Endothelial cell of umbilical vein (primary cell): ENCODE results near the gene ACOT7. TPM values are rescaled to one million over a fixed set of nuclear protein-coding genes. Genes with fewer than 3 reads are reported as not detected.

Experiments used
- BruUV-seq: library from RNA; stranded (reverse); fragments of 400-500 nt; replicated peaks from 2 replicates; lab custom pipeline; 2021; lab: Mats Ljungman, UMichigan
- CTCF ChIA-PET: fragments of 300-600, 350-600 bp; sonication (Branson Sonifier 250); formaldehyde crosslinking; loops from one replicate; lab custom pipeline; 2021; ENCODE audit warnings: antibody characterized with exemption, inconsistent platforms; lab: Charles Lee
- POLR2A ChIA-PET: fragments of 300-600, 350-600 bp; sonication (Branson Sonifier 250); formaldehyde crosslinking; loops from one replicate; lab custom pipeline; 2021; ENCODE audit warnings: antibody characterized with exemption, inconsistent platforms; lab: Charles Lee
- DNase-seq: peaks from one replicate; pipeline ENCODE4 v3.0.0-alpha.2; 2011; ENCODE audit warnings: low read depth, low spot score
- FAIRE-seq: peaks from 2 replicates; lab custom pipeline; 2011; peaks lifted over from hg19 to GRCh38; lab: Jason Lieb, UNC
- H2AFZ ChIP-seq: 2 replicates; pipeline ENCODE4 v1.6.0; 2012; ENCODE audit warnings: low read depth, low read length, control low read depth, inconsistent platforms
- H3K27ac ChIP-seq: 2 replicates; pipeline ENCODE4 v1.5.1; 2011; ENCODE audit warnings: low read depth, mild to moderate bottlenecking, control low read depth, low read length, moderate library complexity; ENCODE audit not compliant: insufficient read depth
- H3K27me3 ChIP-seq, 2 experiments: 2 replicates each; pipeline versions ENCODE4 v1.6.0 to v1.6.1; 2011; ENCODE audit warnings: low read length in 2 of 2, mixed read lengths in 1 of 2; ENCODE audit not compliant: control insufficient read depth in 2 of 2, insufficient read depth in 2 of 2
- H3K36me3 ChIP-seq, 2 experiments: 2 replicates in 1 of 2; 3 replicates in 1 of 2; pipeline ENCODE4 v1.5.1; 2011; ENCODE audit warnings: low read length in 2 of 2, mild to moderate bottlenecking in 1 of 2, moderate library complexity in 1 of 2; ENCODE audit not compliant: control insufficient read depth in 2 of 2, insufficient read depth in 2 of 2; ENCODE audit errors: extremely low read depth in 1 of 2
- H3K4me1 ChIP-seq: 3 replicates; pipeline ENCODE4 v1.5.1; 2011; ENCODE audit warnings: mild to moderate bottlenecking, low read length; ENCODE audit not compliant: control insufficient read depth, insufficient read depth; ENCODE audit errors: extremely low read depth
- H3K4me2 ChIP-seq: 2 replicates; pipeline ENCODE4 v1.6.1; 2011; ENCODE audit warnings: low read length, control low read depth, mixed read lengths; ENCODE audit not compliant: insufficient read depth
- H3K4me3 ChIP-seq, 3 experiments: fragments of 200-600 bp in 1 of 3; sonication (generic), shearing (Covaris generic) in 1 of 3; replicated peaks in 1 of 3; 2 replicates each; pipeline ENCODE4 v1.5.1; 2011 to 2016; ENCODE audit warnings: control low read depth in 3 of 3, low read length in 3 of 3, mild to moderate bottlenecking in 2 of 3, inconsistent platforms in 1 of 3, low read depth in 1 of 3, moderate library complexity in 1 of 3; ENCODE audit not compliant: insufficient read depth in 1 of 3
- H3K79me2 ChIP-seq: 2 replicates; pipeline ENCODE4 v1.6.0; 2012; ENCODE audit warnings: low read length, inconsistent platforms; ENCODE audit not compliant: control insufficient read depth, insufficient read depth
- H3K9ac ChIP-seq: replicated peaks from 2 replicates; pipeline ENCODE3; 2011; ENCODE audit warnings: low read length, control low read depth; ENCODE audit not compliant: insufficient read depth; ENCODE audit errors: extremely low read depth
- H3K9me1 ChIP-seq: replicated peaks from 3 replicates; pipeline ENCODE4 v1.6.0; 2011; ENCODE audit warnings: mild to moderate bottlenecking, low read length; ENCODE audit not compliant: control insufficient read depth, insufficient read depth; ENCODE audit errors: extremely low read depth
- H3K9me3 ChIP-seq: replicated peaks from 2 replicates; pipeline ENCODE4 v1.5.1; 2012; ENCODE audit warnings: low read length, inconsistent platforms; ENCODE audit not compliant: control insufficient read depth, insufficient read depth
- H4K20me1 ChIP-seq: replicated peaks from 2 replicates; pipeline ENCODE3; 2011; ENCODE audit warnings: mild to moderate bottlenecking, low read length; ENCODE audit not compliant: control insufficient read depth, insufficient read depth; ENCODE audit errors: extremely low read depth
- CTCF ChIP-seq, 2 donors: IDR thresholded peaks; 1 replicate in 1 of 2; 2 replicates in 1 of 2; pipeline ENCODE4 v1.5.1; 2011; ENCODE audit warnings: low read length in 2 of 2, mild to moderate bottlenecking in 2 of 2, moderate library complexity in 2 of 2, control low read depth in 1 of 2, inconsistent platforms in 1 of 2, low read depth in 1 of 2; ENCODE audit not compliant: insufficient read depth in 1 of 2; ENCODE audit errors: extremely low read depth in 1 of 2
- EZH2 ChIP-seq: IDR thresholded peaks from 2 replicates; pipeline ENCODE4 v1.6.1; 2012; ENCODE audit warnings: borderline replicate concordance, low read depth, mild to moderate bottlenecking, moderate library complexity, low read length, inconsistent platforms; ENCODE audit not compliant: severe bottlenecking
- FOS ChIP-seq: IDR thresholded peaks from 2 replicates; pipeline ENCODE4 v1.6.1; 2011; ENCODE audit warnings: mild to moderate bottlenecking, low read length, moderate library complexity, borderline replicate concordance; ENCODE audit not compliant: insufficient read depth
- GATA2 ChIP-seq: IDR thresholded peaks from 2 replicates; pipeline ENCODE4 v1.7.0; 2011; ENCODE audit warnings: low read depth, mild to moderate bottlenecking, moderate library complexity, mixed read lengths, low read length; ENCODE audit not compliant: insufficient read length, insufficient read depth
- JUN ChIP-seq: IDR thresholded peaks from 2 replicates; pipeline ENCODE4 v1.6.1; 2011; ENCODE audit warnings: borderline replicate concordance, low read depth; ENCODE audit not compliant: insufficient read length, insufficient read depth
- MAX ChIP-seq: IDR thresholded peaks from 2 replicates; pipeline ENCODE4 v1.6.1; 2011; ENCODE audit not compliant: insufficient read depth, insufficient read length
- MYC ChIP-seq: IDR thresholded peaks from one replicate; pipeline ENCODE4 v1.6.1; 2011; ENCODE audit warnings: mild to moderate bottlenecking, low read depth, low read length
- POLR2A ChIP-seq: IDR thresholded peaks from 2 replicates; pipeline ENCODE4 v1.6.1; 2012; ENCODE audit warnings: low read depth, mild to moderate bottlenecking, control low read depth, low read length
- POLR2AphosphoS5 ChIP-seq: IDR thresholded peaks from 2 replicates; pipeline ENCODE4 v1.6.1; 2012; ENCODE audit warnings: low read depth, mild to moderate bottlenecking, control low read depth, low read length, moderate library complexity; ENCODE audit not compliant: insufficient read depth
- dilution Hi-C: fragments of 300-500 bp; cut with MboI; formaldehyde crosslinking; loops from one replicate; pipeline ENCODE4 v1.15.0; 2019; ENCODE audit warnings: low sequenced_read_pairs; ENCODE audit not compliant: extremely low pct_ligation_motif_present
- intact Hi-C: fragments of 100-400 bp; cut with micrococcal nuclease; formaldehyde crosslinking; loops from one replicate; pipeline ENCODE4 v1.10.0; 2022
- polyA plus RNA-seq, 4 experiments: library from polyadenylated mRNA; depleted of rRNA in 3 of 4; stranded (reverse) in 3 of 4; unstranded in 1 of 4; fragments of >200 nt; gene quantifications; 2 replicates each; pipeline versions ENCODE4 v1.2.1 to v1.2.3, GENCODE V29; 2011 to 2012; ENCODE audit warnings: missing spikeins in 1 of 4
- total RNA-seq: library from RNA; stranded (reverse); gene quantifications from 2 replicates; pipeline ENCODE4 v1.2.3, GENCODE V29; 2021

Gene ACOT7
- total and polyA plus RNA-seq, 2 donors (not counting 3 experiments of a cell fraction or from before 2014, with no cell fraction given): 69.4 to 105 TPM

- dilution Hi-C loops: no loop called here
- FAIRE-seq: no peak
- no peaks in the 10 kb centered on the region for H3K9me1 ChIP-seq
- H3K79me2 ChIP-seq: no peaks in the 10 kb centered on the region
- no peaks in the 10 kb centered on the region for H3K9me3 ChIP-seq
- H3K4me2 ChIP-seq: peak overlapping the region; percentile 9
- H3K27me3 ChIP-seq: peaks cover 4 to 8% of the 10 kb centered on the region in 2 experiments
- no peaks in the 10 kb centered on the region for H3K36me3 ChIP-seq
- peaks cover 33% of the 10 kb centered on the region for H3K4me1 ChIP-seq
- no peak overlapping the region for H2AFZ ChIP-seq
- intact Hi-C loops: no loop called here
- no peak overlapping the region for H3K27ac ChIP-seq
- H3K4me3 ChIP-seq: peak overlapping the region in 1 of 3 experiments; percentile 34
- H3K9ac ChIP-seq: no peak overlapping the region
- CTCF ChIA-PET: interaction anchor here (0.6 to 11.1 kb wide), 6 partner anchors 10 to 61 kb away, joined by 3 to 202 read pairs (median 4); no protein-coding TSS in a partner anchor
- TF ChIP-seq MYC (no peak), POLR2A (no peak), FOS (no peak), EZH2 (peak; percentile 51)
- POLR2A ChIA-PET: no interaction called here
- DNase-seq: no peak
- BruUV-seq: no TSS peak
- H4K20me1 ChIP-seq: no peaks in the 10 kb centered on the region
These were observed 25.3 kb upstream of the ACOT7 start for GRCh38 chr1:6418668-6419396.

GRCh38 chr1:6417961-6418667, 24.5 kb upstream of the ACOT7 start:
- no TSS peak for BruUV-seq
- no peaks in the 10 kb centered on the region for H3K9me1 ChIP-seq
- ChIA-PET CTCF (interaction anchor here (0.6 to 11.1 kb wide), 2 partner anchors 19 to 25 kb away, joined by 3 to 202 read pairs; no protein-coding TSS in a partner anchor), POLR2A (no interaction called here)
- FAIRE-seq: peak; percentile 21
- H3K27ac ChIP-seq: no peak overlapping the region
- H3K9ac ChIP-seq: no peak overlapping the region
- intact Hi-C loops: no loop called here
- DNase-seq: no peak
- H3K4me3 ChIP-seq: no peak overlapping the region
- no peak overlapping the region for H3K4me2 ChIP-seq
- no peak overlapping the region for H2AFZ ChIP-seq
- H3K79me2 ChIP-seq: no peaks in the 10 kb centered on the region
- H3K27me3 ChIP-seq: peaks cover 4 to 8% of the 10 kb centered on the region in 2 experiments
- H4K20me1 ChIP-seq: no peaks in the 10 kb centered on the region
- dilution Hi-C loops: no loop called here
- peaks cover 26% of the 10 kb centered on the region for H3K4me1 ChIP-seq
- H3K36me3 ChIP-seq: no peaks in the 10 kb centered on the region
- TF ChIP-seq MAX: no peak
- no peak for TF ChIP-seq MYC
- TF ChIP-seq GATA2: no peak
- no peak for TF ChIP-seq POLR2AphosphoS5
- no peak for TF ChIP-seq JUN
- TF ChIP-seq POLR2A: no peak
- TF ChIP-seq FOS: no peak
- no peak for TF ChIP-seq EZH2
- no peak for TF ChIP-seq CTCF (IDR thresholded peaks at IDR 0.05; ENCODE audit: extremely low read depth in 1 of 2, insufficient read depth in 1 of 2, low read depth in 1 of 2, low read length in 2 of 2)
- no peaks in the 10 kb centered on the region for H3K9me3 ChIP-seq
